Measurements from ENCODE around the gene FGF1.

GRCh38 chr5:142664067-142664466 is 21.8 kb downstream of the FGF1 start:
- TF ChIP-seq CTCF (IDR thresholded peaks at IDR 0.05) (no peak), POLR2A (IDR thresholded peaks at IDR 0.05) (no peak)
